Naive thymus-derived CD8-positive, alpha-beta T cell (primary cell): Measurements from ENCODE around the gene ZNF771. TPM values are rescaled to one million over a fixed set of nuclear protein-coding genes. Genes with fewer than 3 reads are reported as not detected.
A peak's percentile ranks its signal among the peaks of the same experiment; 100 is the strongest.

Source experiments
- ATAC-seq, 2 donors: fragments of 150-1000 bp; cut with Tn5 transposase in 1 of 2; sonication (Bioruptor Pico), chemical (Tn5 transposase) in 1 of 2; 1 replicate in 1 of 2; 2 replicates in 1 of 2; pipeline ENCODE4 v1.10.0; 2021; ENCODE audit warnings: mild to moderate bottlenecking in 2 of 2, moderate library complexity in 2 of 2
- POLR2A ChIA-PET: fragments of 350-600 bp; sonication (Branson Sonifier 250); formaldehyde crosslinking; loops from one replicate; lab custom pipeline; 2021; ENCODE audit warnings: antibody characterized with exemption; lab: Charles Lee
- DNase-seq, 10 donors: peaks; one replicate each; pipeline versions ENCODE4 v3.0.0 to v3.0.0-alpha.2; 2020 to 2022
- H3K27ac Mint-ChIP-seq, 10 donors: one replicate each; pipeline ENCODE4 v1.8.0; 2020 to 2022; ENCODE audit warnings: mild to moderate bottlenecking in 10 of 10, mixed read lengths in 10 of 10, moderate library complexity in 4 of 10, inconsistent platforms in 1 of 10
- H3K27me3 Mint-ChIP-seq, 5 donors: one replicate each; pipeline ENCODE4 v1.8.0; 2021 to 2022; ENCODE audit warnings: mixed read lengths in 5 of 5
- H3K36me3 Mint-ChIP-seq, 3 donors: one replicate each; pipeline ENCODE4 v1.8.0; 2020 to 2022; ENCODE audit warnings: mixed read lengths in 3 of 3, mild to moderate bottlenecking in 2 of 3, inconsistent platforms in 1 of 3
- H3K4me1 Mint-ChIP-seq, 4 donors: one replicate each; pipeline ENCODE4 v1.8.0; 2021 to 2022; ENCODE audit warnings: mixed read lengths in 4 of 4
- H3K4me3 Mint-ChIP-seq, 10 donors: one replicate each; pipeline ENCODE4 v1.8.0; 2020 to 2022; ENCODE audit warnings: mild to moderate bottlenecking in 10 of 10, mixed read lengths in 10 of 10, moderate library complexity in 6 of 10, inconsistent platforms in 1 of 10
- H3K9me3 Mint-ChIP-seq, 9 donors: one replicate each; pipeline ENCODE4 v1.8.0; 2020 to 2022; ENCODE audit warnings: mixed read lengths in 9 of 9, mild to moderate bottlenecking in 3 of 9, inconsistent platforms in 1 of 9, moderate library complexity in 1 of 9
- polyA plus RNA-seq, 3 donors: library from polyadenylated mRNA; unstranded; fragments of 300-500 nt; fragmentation: Illumina TruSeq; gene quantifications; one replicate each; pipeline ENCODE4 v1.2.3, GENCODE V29; 2021
- total RNA-seq, 8 experiments: library from RNA in 2 of 8; stranded (reverse) in 2 of 8; gene quantifications; one replicate each; pipeline ENCODE4 v1.2.3 and lab custom pipeline; 2021 to 2026

The ZNF771 gene
- total and polyA plus RNA-seq, 5 experiments from 2014 or later = 2.1 to 7.6 (median 5.5) TPM

- Mint-ChIP-seq H3K4me3 (no peak overlapping the region), H3K27me3 (no peaks in the 10 kb centered on the region), H3K36me3 (peaks cover 0 to 52% (median 6%) of the 10 kb centered on the region in 3 donors), H3K27ac (peak overlapping the region in 3 of 10 donors; percentile 63 to 70 (median 64)), H3K4me1 (peaks cover 8 to 19% (median 13%) of the 10 kb centered on the region in 4 donors), H3K9me3 (no peaks in the 10 kb centered on the region)
- DNase-seq (no peak), ATAC-seq (no peak)
- POLR2A ChIA-PET = interaction anchor here (0.8 to 1.5 kb wide), 2 partner anchors 9 to 14 kb away, joined by 3 to 8 read pairs; partner anchors contain the start of gene DCTPP1
These were observed 13.6 kb downstream of the ZNF771 start for GRCh38 chr16:30421010-30421409.

GRCh38 chr16:30428055-30428454 is 20.6 kb downstream of the ZNF771 start:
- DNase-seq (no peak), ATAC-seq (no peak)
- Mint-ChIP-seq H3K4me1 (peaks cover 5 to 25% (median 7%) of the 10 kb centered on the region in 4 donors), H3K27me3 (no peaks in the 10 kb centered on the region), H3K4me3 (peak overlapping the region in 8 of 10 donors; percentile 1 to 72 (median 54)), H3K27ac (peak overlapping the region; percentile 15 to 89 (median 73)), H3K36me3 (peaks cover 0 to 47% (median 0%) of the 10 kb centered on the region in 3 donors), H3K9me3 (no peaks in the 10 kb centered on the region)
- POLR2A ChIA-PET = interaction anchor here (0.6 to 3.6 kb wide), 2 partner anchors 11 to 372 kb away, joined by 7 to 75 read pairs; no protein-coding TSS in a partner anchor

GRCh38 chr16:30429418-30429677 is 21.9 kb downstream of the ZNF771 start:
- DNase-seq (no peak), ATAC-seq (peak in 1 of 2 donors; percentile 17)
- Mint-ChIP-seq H3K4me1 (peaks cover 5 to 29% (median 10%) of the 10 kb centered on the region in 4 donors), H3K36me3 (peaks cover 0 to 34% (median 0%) of the 10 kb centered on the region in 3 donors), H3K27ac (peak overlapping the region in 1 of 10 donors; percentile 75), H3K27me3 (no peaks in the 10 kb centered on the region), H3K4me3 (no peak overlapping the region), H3K9me3 (no peaks in the 10 kb centered on the region)
- POLR2A ChIA-PET = interaction anchor here (0.6 to 3.6 kb wide), 33 partner anchors 9 to 578 kb away, joined by 3 to 75 read pairs (median 6); partner anchors contain the start of genes ALDOA, CORO1A, ITGAL and PRR14

GRCh38 chr16:30429678-30430427 is 22.4 kb downstream of the ZNF771 start, which contains the start of gene DCTPP1:
Gene DCTPP1 (minus strand): TSS chr16:30430030. CDS start chr16:30429980, 50 bp downstream.
- peaks cover 5 to 35% (median 12%) of the 10 kb centered on the region in 4 donors for H3K4me1 Mint-ChIP-seq
- H3K27me3 Mint-ChIP-seq = no peaks in the 10 kb centered on the region
- peak; percentile 97 for ATAC-seq
- peaks cover 0 to 29% (median 0%) of the 10 kb centered on the region in 3 donors for H3K36me3 Mint-ChIP-seq
- H3K27ac Mint-ChIP-seq = peak within 1 kb of the TSS in 4 of 10 donors; percentile 52 to 80 (median 75)
- no peak within 1 kb of the TSS for H3K4me3 Mint-ChIP-seq
- POLR2A ChIA-PET = interaction anchor here (0.5 to 3.6 kb wide), 41 partner anchors 10 to 579 kb away, joined by 3 to 75 read pairs (median 6); partner anchors contain the start of genes ALDOA, CORO1A, ITGAL and PRR14
- no peaks in the 10 kb centered on the region for H3K9me3 Mint-ChIP-seq
- DNase-seq = peak; percentile 84 to 99 (median 96)

- POLR2A ChIA-PET = interaction anchor here (0.5 to 3.6 kb wide), 36 partner anchors 10 to 365 kb away, joined by 3 to 75 read pairs (median 6); partner anchors contain the start of genes ALDOA, CORO1A, ITGAL and PRR14
- Mint-ChIP-seq H3K36me3 (peaks cover 0 to 23% (median 0%) of the 10 kb centered on the region in 3 donors), H3K4me1 (peaks cover 5 to 37% (median 13%) of the 10 kb centered on the region in 4 donors), H3K27me3 (no peaks in the 10 kb centered on the region), H3K9me3 (no peaks in the 10 kb centered on the region), H3K27ac (peak overlapping the region in 1 of 10 donors; percentile 34), H3K4me3 (no peak overlapping the region)
- peak; percentile 6 to 13 for ATAC-seq
- no peak for DNase-seq
These were observed 23.1 kb downstream of the ZNF771 start for GRCh38 chr16:30430428-30430970.

- Mint-ChIP-seq H3K4me3 (no peak overlapping the region), H3K27ac (peak overlapping the region in 3 of 10 donors; percentile 58 to 77 (median 60))
- no peak for DNase-seq
These were observed 27.4 kb downstream of the ZNF771 start for GRCh38 chr16:30434852-30435251.

GRCh38 chr16:30437511-30438046 is 30.2 kb downstream of the ZNF771 start:
- no peaks in the 10 kb centered on the region for H3K36me3 Mint-ChIP-seq
- peaks cover 0 to 26% (median 11%) of the 10 kb centered on the region in 4 donors for H3K4me1 Mint-ChIP-seq
- POLR2A ChIA-PET = no interaction called here
- H3K27ac Mint-ChIP-seq = peak overlapping the region in 2 of 10 donors; percentile 13 to 49
- H3K9me3 Mint-ChIP-seq = no peaks in the 10 kb centered on the region
- no peak overlapping the region for H3K4me3 Mint-ChIP-seq
- ATAC-seq = no peak
- no peaks in the 10 kb centered on the region for H3K27me3 Mint-ChIP-seq
- DNase-seq = no peak

More at GRCh38 chr16:30434852-30435251, 27.4 kb downstream of the ZNF771 start:
- Mint-ChIP-seq H3K4me1 (peaks cover 0 to 16% (median 10%) of the 10 kb centered on the region in 4 donors), H3K36me3 (no peaks in the 10 kb centered on the region), H3K9me3 (no peaks in the 10 kb centered on the region), H3K27me3 (no peaks in the 10 kb centered on the region)
- no peak for ATAC-seq
- POLR2A ChIA-PET = interaction anchor here (0.6 kb wide), 2 partner anchors 269 to 896 kb away, joined by 3 to 5 read pairs; no protein-coding TSS in a partner anchor

- no peaks in the 10 kb centered on the region for H3K27me3 Mint-ChIP-seq
- H3K9me3 Mint-ChIP-seq = no peaks in the 10 kb centered on the region
- H3K36me3 Mint-ChIP-seq = peaks cover 9 to 10% (median 9%) of the 10 kb centered on the region in 3 donors
- no peak overlapping the region for H3K4me3 Mint-ChIP-seq
- peaks cover 9 to 34% (median 16%) of the 10 kb centered on the region in 4 donors for H3K4me1 Mint-ChIP-seq
- POLR2A ChIA-PET = interaction anchor here (0.6 to 0.7 kb wide), 2 partner anchors 36 to 101 kb away, joined by 5 to 8 read pairs; no protein-coding TSS in a partner anchor
- no peak for ATAC-seq
- no peak for DNase-seq
- H3K27ac Mint-ChIP-seq = peak overlapping the region in 2 of 10 donors; percentile 22 to 35
These were observed 31.4 kb downstream of the ZNF771 start for GRCh38 chr16:30438835-30439234.

- no peaks in the 10 kb centered on the region for H3K9me3 Mint-ChIP-seq
- peaks cover 5 to 38% (median 22%) of the 10 kb centered on the region in 4 donors for H3K4me1 Mint-ChIP-seq
- no peak for ATAC-seq
- no peaks in the 10 kb centered on the region for H3K27me3 Mint-ChIP-seq
- no peak for DNase-seq
- POLR2A ChIA-PET = interaction anchor here (0.6 to 1.7 kb wide), 4 partner anchors 29 to 141 kb away, joined by 3 to 5 read pairs (median 4); no protein-coding TSS in a partner anchor
- no peak overlapping the region for H3K4me3 Mint-ChIP-seq
- no peak overlapping the region for H3K27ac Mint-ChIP-seq
- peaks cover 12 to 16% (median 12%) of the 10 kb centered on the region in 3 donors for H3K36me3 Mint-ChIP-seq
These were observed 32.4 kb downstream of the ZNF771 start for GRCh38 chr16:30439720-30440348.

GRCh38 chr16:30443631-30444030 is 36.2 kb downstream of the ZNF771 start:
- DNase-seq (no peak), ATAC-seq (no peak)
- Mint-ChIP-seq H3K9me3 (peaks cover 0 to 2% (median 0%) of the 10 kb centered on the region in 9 donors), H3K4me1 (peaks cover 12 to 50% (median 38%) of the 10 kb centered on the region in 4 donors), H3K27ac (peak overlapping the region in 7 of 10 donors; percentile 11 to 75 (median 47)), H3K36me3 (peaks cover 12 to 20% (median 12%) of the 10 kb centered on the region in 3 donors), H3K27me3 (no peaks in the 10 kb centered on the region), H3K4me3 (peak overlapping the region; percentile 12 to 98 (median 86))
- POLR2A ChIA-PET = interaction anchor here (1.0 to 4.4 kb wide), 4 partner anchors 26 to 108 kb away, joined by 3 to 32 read pairs (median 8); partner anchors contain the start of genes ITGAL and ZNF747
